ENCODE results near the gene C2CD3.

The C2CD3 gene

DNA sequence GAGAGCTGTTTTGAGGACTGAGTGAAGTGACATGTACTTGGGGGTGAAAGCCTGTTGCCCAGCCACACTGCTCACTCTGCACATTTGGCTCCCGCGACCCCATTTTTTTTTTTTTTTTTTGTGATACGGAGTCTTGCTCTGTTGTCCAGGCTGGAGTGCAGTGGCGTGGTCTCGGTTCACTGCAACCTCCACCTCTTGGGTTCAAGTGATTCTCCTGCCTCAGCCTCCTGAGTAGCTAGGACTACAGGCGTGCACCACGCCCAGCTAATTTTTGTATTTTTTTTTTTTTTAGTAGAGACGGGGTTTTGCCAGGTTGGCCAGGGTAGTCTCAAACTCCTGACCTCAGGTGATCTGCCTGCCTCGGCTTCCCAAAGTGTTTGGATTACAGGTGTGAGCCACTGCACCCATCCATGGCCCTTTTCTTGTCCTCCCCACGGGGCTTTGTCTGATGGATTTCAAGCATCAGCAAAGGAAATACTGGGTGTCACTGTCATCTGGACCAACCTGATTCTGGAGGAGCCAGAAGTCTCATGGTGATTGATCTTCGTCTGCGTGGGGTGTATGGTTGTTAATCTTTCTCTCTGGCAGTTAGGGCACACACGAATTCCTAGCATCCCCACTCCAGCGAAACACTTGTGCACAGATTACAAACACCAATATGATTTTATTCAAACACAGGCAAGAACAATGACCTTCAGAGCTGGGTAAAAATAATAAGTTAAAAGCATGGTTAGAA, 158.6 kb downstream of the C2CD3 start:
- Histone ChIP-seq H3K27me3 (ENCODE audit: control insufficient read depth, insufficient read depth, low read length) (no peaks in the 10 kb centered on the region), H3K9ac (ENCODE audit: low read depth, low read length) (no peak overlapping the region), H3K4me1 (ENCODE audit: control insufficient read depth, insufficient read depth, low read length) (no peaks in the 10 kb centered on the region), H3K9me3 (ENCODE audit: control insufficient read depth, insufficient read depth, low read length) (no peaks in the 10 kb centered on the region), H3K4me3 (ENCODE audit: low read depth, low read length) (no peak overlapping the region), H3K36me3 (ENCODE audit: control insufficient read depth, insufficient read depth, low read length) (peaks cover 2% of the 10 kb centered on the region)

DNA sequence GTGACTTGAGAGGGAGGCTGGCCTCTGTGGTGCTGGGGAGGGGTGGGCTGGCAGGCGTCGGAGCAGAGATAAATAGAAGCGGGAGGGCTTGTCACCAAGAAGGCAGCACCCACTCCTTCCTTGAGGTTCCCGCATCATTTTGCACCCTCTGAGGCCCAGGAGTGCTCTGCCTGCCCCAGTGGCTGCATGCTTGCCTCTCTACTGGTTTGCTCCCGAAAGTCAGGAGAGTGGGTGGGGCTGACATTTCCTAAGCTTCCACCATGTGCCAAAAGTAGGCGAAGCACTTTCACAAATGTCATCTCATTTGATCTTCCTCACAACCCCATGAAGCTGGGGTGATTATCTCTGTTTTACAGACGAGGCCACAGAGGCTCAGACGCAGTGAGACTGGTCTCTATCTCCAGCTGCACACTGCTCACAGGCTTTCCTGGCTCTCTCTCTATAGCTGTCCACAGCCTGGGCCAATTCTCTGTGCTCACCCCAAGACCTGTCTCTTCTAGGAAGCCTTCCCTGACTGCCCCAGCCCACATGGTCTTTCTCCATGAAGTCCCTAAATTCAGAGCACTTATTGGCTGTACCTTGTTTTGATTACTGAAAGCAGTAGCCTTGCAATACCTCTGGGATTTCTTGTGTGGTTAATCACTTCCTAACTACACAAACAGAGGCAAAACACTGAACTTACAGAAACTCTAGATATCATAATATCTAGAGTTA, 159.3 kb downstream of the C2CD3 start:
- Histone ChIP-seq H3K36me3 (ENCODE audit: control insufficient read depth, insufficient read depth, low read length) (peaks cover 2% of the 10 kb centered on the region), H3K9ac (ENCODE audit: low read depth, low read length) (no peak overlapping the region), H3K4me3 (ENCODE audit: low read depth, low read length) (no peak overlapping the region), H3K9me3 (ENCODE audit: control insufficient read depth, insufficient read depth, low read length) (no peaks in the 10 kb centered on the region), H3K4me1 (ENCODE audit: control insufficient read depth, insufficient read depth, low read length) (no peaks in the 10 kb centered on the region), H3K27me3 (ENCODE audit: control insufficient read depth, insufficient read depth, low read length) (no peaks in the 10 kb centered on the region)

DNA sequence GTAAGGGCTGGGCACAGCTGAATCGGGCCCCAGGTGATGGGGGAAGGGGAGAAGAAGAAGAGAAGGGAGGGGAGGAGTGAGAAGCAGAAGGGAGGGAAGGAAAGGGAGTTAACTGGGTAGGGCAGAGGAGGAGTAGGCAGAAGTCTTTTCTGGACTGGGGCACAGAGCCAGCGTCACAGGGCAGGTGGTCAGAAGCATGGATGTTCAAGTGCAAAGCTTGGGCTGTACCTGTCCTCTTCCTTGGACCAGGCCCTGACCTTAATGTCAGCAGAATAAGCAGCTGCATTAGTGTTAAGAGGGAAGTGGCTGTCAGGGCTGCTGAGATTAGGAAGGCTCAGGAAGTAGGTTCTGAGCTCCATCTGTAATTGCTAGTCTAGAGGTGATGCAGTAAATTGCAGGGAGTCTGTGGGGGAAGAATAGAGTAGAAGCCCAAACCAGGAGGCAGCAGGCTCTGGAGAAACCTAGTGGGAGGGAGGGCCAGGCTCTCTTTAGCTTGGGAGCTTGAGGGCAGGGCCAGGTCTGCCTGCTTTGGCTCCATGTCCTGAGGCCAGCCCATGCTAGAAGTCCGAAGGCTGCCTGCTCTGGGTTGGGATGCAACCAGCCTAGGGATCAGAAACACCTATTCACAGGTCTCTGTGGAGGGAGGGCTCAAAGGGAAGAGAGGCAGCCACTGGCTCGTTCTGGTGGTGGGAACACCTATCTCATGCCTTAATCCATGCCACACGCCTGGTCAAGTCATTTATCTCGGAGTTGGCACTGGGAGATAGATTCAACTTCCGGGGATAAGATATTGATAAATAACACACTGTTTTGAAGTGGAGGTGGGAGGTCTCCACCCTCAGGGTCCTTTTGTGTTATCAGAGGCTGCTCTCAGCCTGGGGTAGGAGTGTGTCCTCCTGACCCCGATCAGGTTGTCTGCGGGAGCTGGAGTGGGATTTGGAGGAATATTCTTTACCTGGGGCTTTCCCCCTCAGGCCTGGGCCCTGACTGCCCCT, 160.2 kb downstream of the C2CD3 start:
- Histone ChIP-seq H3K9ac (ENCODE audit: low read depth, low read length) (no peak overlapping the region), H3K4me1 (ENCODE audit: control insufficient read depth, insufficient read depth, low read length) (no peaks in the 10 kb centered on the region), H3K9me3 (ENCODE audit: control insufficient read depth, insufficient read depth, low read length) (no peaks in the 10 kb centered on the region), H3K27me3 (ENCODE audit: control insufficient read depth, insufficient read depth, low read length) (no peaks in the 10 kb centered on the region), H3K4me3 (ENCODE audit: low read depth, low read length) (no peak overlapping the region), H3K36me3 (ENCODE audit: control insufficient read depth, insufficient read depth, low read length) (no peaks in the 10 kb centered on the region)

DNA sequence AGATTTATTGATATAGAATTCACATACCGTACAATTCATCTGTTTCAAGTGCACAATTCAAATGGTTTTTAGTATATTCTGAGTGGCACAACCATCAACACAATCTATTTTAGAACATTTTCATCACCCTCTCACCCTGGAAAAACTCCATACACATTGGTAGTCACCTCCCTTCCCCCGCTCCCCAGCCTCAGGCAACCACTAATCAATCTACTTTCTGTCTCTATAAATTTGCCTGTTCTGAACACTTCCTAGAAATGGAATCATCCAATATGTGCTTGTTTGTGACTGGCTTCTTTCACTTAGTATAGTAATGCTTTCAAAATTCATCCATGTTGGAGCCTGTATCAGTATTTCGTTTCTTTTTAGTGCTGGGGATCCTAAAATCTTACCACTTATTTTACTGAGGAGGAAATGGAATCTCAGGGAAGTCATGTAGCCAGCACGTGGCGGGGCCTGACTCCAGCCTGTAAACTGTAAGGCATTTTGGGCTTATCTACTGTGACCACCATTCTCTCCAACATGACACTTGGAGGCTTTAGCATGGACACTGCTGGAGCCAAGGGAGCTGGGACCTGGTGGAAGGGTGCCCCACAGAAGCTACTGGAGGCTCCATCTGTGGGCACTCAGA, 161.0 kb downstream of the C2CD3 start:
- no peaks in the 10 kb centered on the region for H3K27me3 ChIP-seq (ENCODE audit: control insufficient read depth, insufficient read depth, low read length)
- no peak overlapping the region for H3K4me3 ChIP-seq (ENCODE audit: low read depth, low read length)
- H3K9ac ChIP-seq (ENCODE audit: low read depth, low read length), result no peak overlapping the region
- H3K9me3 ChIP-seq (ENCODE audit: control insufficient read depth, insufficient read depth, low read length), result no peaks in the 10 kb centered on the region
- no peaks in the 10 kb centered on the region for H3K36me3 ChIP-seq (ENCODE audit: control insufficient read depth, insufficient read depth, low read length)
- H3K4me1 ChIP-seq (ENCODE audit: control insufficient read depth, insufficient read depth, low read length), result no peaks in the 10 kb centered on the region

DNA sequence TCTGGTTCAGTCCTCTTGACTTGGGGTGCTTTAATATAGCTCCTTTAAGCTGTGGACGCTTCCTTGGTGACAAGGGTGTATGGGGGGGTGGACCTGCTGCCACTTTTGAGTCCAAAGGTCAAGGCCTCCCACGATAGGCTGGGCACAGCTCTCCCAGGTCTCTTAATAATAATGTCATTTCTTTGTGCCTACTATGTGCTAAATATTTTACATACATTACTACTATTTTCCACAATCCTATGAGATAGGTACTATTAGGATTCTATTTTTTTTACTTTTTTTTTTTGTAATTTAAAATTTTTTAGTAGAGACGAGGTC, 161.6 kb downstream of the C2CD3 start:
- Histone ChIP-seq H3K4me3 (ENCODE audit: low read depth, low read length) (no peak overlapping the region), H3K9ac (ENCODE audit: low read depth, low read length) (no peak overlapping the region), H3K9me3 (ENCODE audit: control insufficient read depth, insufficient read depth, low read length) (no peaks in the 10 kb centered on the region), H3K36me3 (ENCODE audit: control insufficient read depth, insufficient read depth, low read length) (no peaks in the 10 kb centered on the region), H3K27me3 (ENCODE audit: control insufficient read depth, insufficient read depth, low read length) (no peaks in the 10 kb centered on the region), H3K4me1 (ENCODE audit: control insufficient read depth, insufficient read depth, low read length) (no peaks in the 10 kb centered on the region)

DNA sequence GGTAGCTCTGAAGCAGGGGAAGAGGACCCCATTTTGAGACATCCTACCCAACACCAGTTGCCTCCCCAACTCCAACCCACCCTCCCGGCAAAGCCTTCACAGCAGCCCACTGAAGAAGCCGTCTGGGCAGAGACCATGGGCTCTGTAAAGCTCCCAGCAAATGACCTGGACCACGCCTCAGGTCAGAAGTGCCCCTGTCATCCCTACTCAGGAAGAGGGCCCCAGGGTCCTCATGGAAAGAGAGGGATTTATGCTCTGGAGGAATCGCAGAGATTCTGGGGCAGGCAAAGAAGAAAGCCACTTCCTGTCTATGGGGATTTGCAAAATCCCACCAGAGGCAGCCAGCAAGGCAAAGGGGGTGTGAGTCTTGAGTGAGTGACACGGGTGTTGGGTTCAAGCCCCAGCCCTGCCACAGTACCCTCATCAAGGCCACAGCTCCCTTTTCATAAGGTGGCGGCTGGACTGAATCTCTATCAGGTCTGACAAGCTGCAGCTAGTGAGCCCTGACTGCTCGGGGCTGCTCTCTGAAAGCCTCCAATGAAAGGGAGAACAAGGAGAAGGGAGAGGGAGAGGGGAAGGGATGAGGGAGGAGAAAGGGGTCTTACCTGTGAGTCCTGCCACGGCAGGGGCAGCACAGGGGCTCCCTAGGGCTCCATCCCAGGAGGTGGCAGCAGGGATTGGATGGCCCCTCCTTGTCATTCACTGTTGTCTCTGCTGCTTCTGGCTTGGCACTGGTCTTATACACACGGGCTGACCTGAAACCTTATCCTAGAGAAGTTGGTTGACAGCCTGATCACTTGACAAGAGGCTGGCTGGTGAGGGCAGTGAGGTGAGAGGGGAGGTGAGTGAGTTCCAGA, 162.2 kb downstream of the C2CD3 start, which contains the start of gene UCP3:
TSS of gene UCP3 (minus strand) at position 713 of the 857 bp plus-strand sequence. CDS start 2,043 bp downstream, outside the sequence.
- Histone ChIP-seq H3K9ac (ENCODE audit: low read depth, low read length) (no peak within 1 kb of the TSS), H3K9me3 (ENCODE audit: control insufficient read depth, insufficient read depth, low read length) (no peaks in the 10 kb centered on the region), H3K4me1 (ENCODE audit: control insufficient read depth, insufficient read depth, low read length) (no peaks in the 10 kb centered on the region), H3K36me3 (ENCODE audit: control insufficient read depth, insufficient read depth, low read length) (peaks cover 2% of the 10 kb centered on the region), H3K4me3 (ENCODE audit: low read depth, low read length) (no peak within 1 kb of the TSS), H3K27me3 (ENCODE audit: control insufficient read depth, insufficient read depth, low read length) (no peaks in the 10 kb centered on the region)

DNA sequence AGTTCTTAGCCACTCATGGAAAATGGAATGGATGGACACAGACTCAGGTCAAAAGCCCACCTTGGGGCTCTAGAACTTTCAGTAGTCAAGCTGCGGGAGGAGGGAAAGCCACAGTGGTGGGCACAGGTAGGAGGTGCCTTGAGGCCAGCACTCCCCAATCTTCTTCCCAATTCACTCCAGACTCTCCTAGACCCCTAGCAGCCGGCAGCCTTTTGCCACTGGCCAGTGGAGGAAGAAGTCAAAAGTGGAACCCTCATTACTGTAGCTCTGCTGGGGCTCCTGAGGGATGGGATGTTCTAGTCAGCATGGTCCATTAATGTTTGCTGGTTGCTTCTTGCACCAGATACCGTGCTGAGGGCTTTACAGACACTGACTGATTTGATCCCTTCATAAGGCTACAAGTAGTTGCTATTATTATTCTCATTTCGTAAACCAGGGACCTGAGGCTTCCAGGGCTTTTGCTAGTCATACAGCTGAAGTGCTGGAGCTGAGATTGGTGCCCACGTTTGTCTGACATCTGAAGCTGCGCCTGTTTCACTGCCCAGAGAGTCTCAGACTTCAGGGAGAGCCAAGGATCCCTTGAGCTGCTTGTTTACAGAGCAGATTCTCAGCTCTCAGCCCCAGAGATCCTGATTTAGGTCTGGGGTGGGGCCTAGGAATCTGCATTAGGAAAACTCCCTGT, 163.0 kb downstream of the C2CD3 start:
- H3K4me3 ChIP-seq (ENCODE audit: low read depth, low read length), result no peak overlapping the region
- H3K9me3 ChIP-seq (ENCODE audit: control insufficient read depth, insufficient read depth, low read length), result no peaks in the 10 kb centered on the region
- H3K27me3 ChIP-seq (ENCODE audit: control insufficient read depth, insufficient read depth, low read length), result no peaks in the 10 kb centered on the region
- no peaks in the 10 kb centered on the region for H3K4me1 ChIP-seq (ENCODE audit: control insufficient read depth, insufficient read depth, low read length)
- H3K36me3 ChIP-seq (ENCODE audit: control insufficient read depth, insufficient read depth, low read length), result peaks cover 4% of the 10 kb centered on the region
- no peak overlapping the region for H3K9ac ChIP-seq (ENCODE audit: low read depth, low read length)

DNA sequence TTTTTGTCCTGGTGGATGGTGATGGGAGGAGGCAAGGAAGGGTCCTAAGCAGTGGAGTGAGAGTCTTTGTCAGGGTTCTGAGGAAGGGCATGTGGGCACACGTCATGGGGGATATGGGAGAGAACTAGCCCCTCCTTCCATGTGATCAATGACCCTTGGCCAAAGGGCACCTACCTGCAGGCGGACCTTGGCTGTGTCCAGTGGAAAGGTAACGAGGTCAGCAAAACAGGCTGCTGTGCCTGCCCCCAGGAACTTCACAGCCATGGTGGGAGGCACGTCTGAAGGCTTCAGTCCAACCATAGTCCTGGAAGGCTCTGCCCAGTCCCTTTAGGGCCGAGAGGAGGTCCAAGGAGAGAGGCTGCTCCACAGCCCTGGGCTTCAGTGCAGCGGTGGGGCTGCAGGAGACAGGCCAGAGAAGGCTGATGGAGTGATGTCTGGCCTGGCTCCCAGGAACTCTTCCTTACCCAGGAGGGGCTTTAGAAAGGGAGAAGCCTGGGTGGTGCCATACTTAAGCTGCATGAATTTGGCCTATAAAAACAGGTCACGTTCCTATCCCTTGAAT, 164.0 kb downstream of the C2CD3 start:
- no peaks in the 10 kb centered on the region for H3K27me3 ChIP-seq (ENCODE audit: control insufficient read depth, insufficient read depth, low read length)
- H3K36me3 ChIP-seq (ENCODE audit: control insufficient read depth, insufficient read depth, low read length), result peaks cover 4% of the 10 kb centered on the region
- no peak overlapping the region for H3K4me3 ChIP-seq (ENCODE audit: low read depth, low read length)
- H3K9me3 ChIP-seq (ENCODE audit: control insufficient read depth, insufficient read depth, low read length), result no peaks in the 10 kb centered on the region
- H3K9ac ChIP-seq (ENCODE audit: low read depth, low read length), result no peak overlapping the region
- no peaks in the 10 kb centered on the region for H3K4me1 ChIP-seq (ENCODE audit: control insufficient read depth, insufficient read depth, low read length)

- Histone ChIP-seq H3K4me3 (ENCODE audit: low read depth, low read length) (no peak overlapping the region), H3K27me3 (ENCODE audit: control insufficient read depth, insufficient read depth, low read length) (no peaks in the 10 kb centered on the region), H3K4me1 (ENCODE audit: control insufficient read depth, insufficient read depth, low read length) (no peaks in the 10 kb centered on the region), H3K9ac (ENCODE audit: low read depth, low read length) (no peak overlapping the region), H3K36me3 (ENCODE audit: control insufficient read depth, insufficient read depth, low read length) (peaks cover 4% of the 10 kb centered on the region), H3K9me3 (ENCODE audit: control insufficient read depth, insufficient read depth, low read length) (no peaks in the 10 kb centered on the region)
Observed at GRCh38 chr11:74005721-74006517, 164.9 kb downstream of the C2CD3 start.
